Effector memory CD8-positive, alpha-beta T cell (primary cell): ENCODE results near the gene TIGAR.

ENCODE experiments used
- ATAC-seq: fragments of 150-1000 bp; cut with Tn5 transposase; replicated peaks from 2 replicates; pipeline ENCODE4 v1.10.0; 2021; ENCODE audit warnings: mild to moderate bottlenecking, moderate library complexity
- DNase-seq, 3 experiments: peaks; one replicate each; pipeline ENCODE4 v3.0.0; 2021
- H3K27ac Mint-ChIP-seq, 2 donors: one replicate each; pipeline ENCODE4 v1.8.0; 2022; ENCODE audit warnings: mild to moderate bottlenecking in 2 of 2, mixed read lengths in 2 of 2, moderate library complexity in 2 of 2
- H3K27me3 Mint-ChIP-seq, 2 donors: one replicate each; pipeline ENCODE4 v1.8.0; 2022; ENCODE audit warnings: mixed read lengths in 2 of 2
- H3K36me3 Mint-ChIP-seq: one replicate; pipeline ENCODE4 v1.8.0; 2022; ENCODE audit warnings: mild to moderate bottlenecking, moderate library complexity, mixed read lengths; ENCODE audit not compliant: insufficient read depth
- H3K4me1 Mint-ChIP-seq, 2 donors: one replicate each; pipeline ENCODE4 v1.8.0; 2022; ENCODE audit warnings: low read depth in 2 of 2, mixed read lengths in 2 of 2
- H3K4me3 Mint-ChIP-seq, 2 donors: one replicate each; pipeline ENCODE4 v1.8.0; 2022; ENCODE audit warnings: mild to moderate bottlenecking in 2 of 2, mixed read lengths in 2 of 2, moderate library complexity in 2 of 2
- H3K9me3 Mint-ChIP-seq, 2 donors: one replicate each; pipeline ENCODE4 v1.8.0; 2022; ENCODE audit warnings: mixed read lengths in 2 of 2
- total RNA-seq, 9 experiments: gene quantifications; one replicate each; lab custom pipeline; 2026; lab: John Stamatoyannopoulos, UW

The TIGAR gene
- total RNA-seq, result 5.4 to 17.5 (median 10.5) reads per million in 9 experiments

- Mint-ChIP-seq H3K4me3 (peak within 1 kb of the TSS; percentile 92 to 98), H3K27me3 (no peaks in the 10 kb centered on the region), H3K27ac (peak within 1 kb of the TSS; percentile 90 to 96), H3K4me1 (peaks cover 21 to 35% of the 10 kb centered on the region in 2 donors), H3K36me3 (peaks cover 33% of the 10 kb centered on the region), H3K9me3 (no peaks in the 10 kb centered on the region)
- DNase-seq (peak; percentile 87 to 91 (median 87)), ATAC-seq (peak; percentile 93)
Measured at GRCh38 chr12:4320853-4321701, at the start of gene TIGAR. TSS of gene TIGAR (plus strand) at chr12:4321213. CDS start at chr12:4321272, 59 bp downstream.

DNA sequence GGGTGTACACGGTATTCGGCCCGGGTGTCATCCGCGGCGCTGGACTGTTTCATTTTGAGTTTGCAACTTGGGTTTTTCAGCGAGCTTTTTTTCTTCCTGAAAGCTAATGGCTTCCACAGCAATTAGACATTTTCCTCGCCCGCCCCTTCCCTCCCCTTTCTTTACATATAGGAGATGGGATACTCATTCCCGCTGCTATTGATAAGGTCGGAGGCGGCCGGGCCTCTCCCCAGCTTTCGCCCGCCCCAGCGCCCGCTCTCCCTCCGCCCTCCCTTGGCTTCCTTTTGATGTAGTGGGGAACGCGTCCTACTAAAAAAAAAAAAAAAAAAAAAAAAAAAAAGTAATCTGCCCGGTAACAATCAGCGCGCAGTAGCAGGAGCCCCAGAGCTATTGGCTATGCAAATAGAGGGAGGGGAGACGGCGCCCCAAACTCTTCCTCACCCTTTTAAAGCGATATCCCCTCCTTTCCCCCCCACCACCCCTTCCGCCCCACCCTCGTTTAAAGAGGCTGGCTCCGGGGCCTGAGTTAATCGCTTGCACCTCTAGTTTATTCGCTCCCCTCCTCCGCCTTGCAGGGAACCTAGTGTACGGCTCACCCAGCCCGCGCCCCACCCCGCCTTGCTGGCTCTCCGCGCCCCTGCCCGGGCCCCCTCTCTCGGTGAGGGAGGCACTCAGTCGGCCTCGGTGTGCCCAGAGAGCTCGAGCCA, 49.1 kb upstream of the TIGAR start:
- Mint-ChIP-seq H3K9me3 (no peaks in the 10 kb centered on the region), H3K4me1 (peaks cover 36 to 42% of the 10 kb centered on the region in 2 donors), H3K27ac (peak overlapping the region; percentile 98 to 99), H3K36me3 (peaks cover 60% of the 10 kb centered on the region), H3K4me3 (peak overlapping the region; percentile 96 to 99), H3K27me3 (peaks cover 0 to 9% of the 10 kb centered on the region in 2 donors)
- ATAC-seq (peak; percentile 51), DNase-seq (peak; percentile 74 to 82 (median 74))

- H3K4me3 Mint-ChIP-seq, result peak overlapping the region; percentile 96 to 99
- H3K4me1 Mint-ChIP-seq, result peaks cover 40 to 46% of the 10 kb centered on the region in 2 donors
- peaks cover 0 to 9% of the 10 kb centered on the region in 2 donors for H3K27me3 Mint-ChIP-seq
- peak; percentile 32 for ATAC-seq
- DNase-seq, result peak; percentile 68 to 75 (median 73)
- peaks cover 68% of the 10 kb centered on the region for H3K36me3 Mint-ChIP-seq
- H3K9me3 Mint-ChIP-seq, result no peaks in the 10 kb centered on the region
- peak overlapping the region; percentile 98 to 99 for H3K27ac Mint-ChIP-seq
Measured at GRCh38 chr12:4272424-4273272, 48.4 kb upstream of the TIGAR start.

- Mint-ChIP-seq H3K27me3 (peaks cover 0 to 8% of the 10 kb centered on the region in 2 donors), H3K4me1 (peaks cover 44 to 49% of the 10 kb centered on the region in 2 donors), H3K36me3 (peaks cover 74% of the 10 kb centered on the region), H3K27ac (peak overlapping the region; percentile 98 to 99), H3K4me3 (peak overlapping the region; percentile 96 to 99), H3K9me3 (no peaks in the 10 kb centered on the region)
- ATAC-seq (no peak), DNase-seq (no peak)
Measured at GRCh38 chr12:4273273-4273651, 47.8 kb upstream of the TIGAR start.

DNA sequence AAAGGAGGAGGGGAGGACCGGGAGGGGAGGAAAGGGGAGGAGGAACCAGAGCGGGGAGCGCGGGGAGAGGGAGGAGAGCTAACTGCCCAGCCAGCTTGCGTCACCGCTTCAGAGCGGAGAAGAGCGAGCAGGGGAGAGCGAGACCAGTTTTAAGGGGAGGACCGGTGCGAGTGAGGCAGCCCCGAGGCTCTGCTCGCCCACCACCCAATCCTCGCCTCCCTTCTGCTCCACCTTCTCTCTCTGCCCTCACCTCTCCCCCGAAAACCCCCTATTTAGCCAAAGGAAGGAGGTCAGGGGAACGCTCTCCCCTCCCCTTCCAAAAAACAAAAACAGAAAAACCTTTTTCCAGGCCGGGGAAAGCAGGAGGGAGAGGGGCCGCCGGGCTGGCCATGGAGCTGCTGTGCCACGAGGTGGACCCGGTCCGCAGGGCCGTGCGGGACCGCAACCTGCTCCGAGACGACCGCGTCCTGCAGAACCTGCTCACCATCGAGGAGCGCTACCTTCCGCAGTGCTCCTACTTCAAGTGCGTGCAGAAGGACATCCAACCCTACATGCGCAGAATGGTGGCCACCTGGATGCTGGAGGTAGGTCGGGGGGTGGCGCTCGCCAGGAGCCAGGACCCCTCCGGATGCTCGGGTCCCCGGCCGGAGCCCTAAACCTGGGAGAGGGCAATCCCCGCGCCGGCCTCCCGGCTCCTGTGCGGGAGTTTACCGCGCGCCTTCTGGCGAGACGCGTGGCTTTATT, 47.2 kb upstream of the TIGAR start, which contains the start of gene CCND2:
TSS of gene CCND2 (plus strand) at position 111 of the 744 bp plus-strand sequence. CDS start at position 390, 279 bp downstream.
- H3K36me3 Mint-ChIP-seq, result peaks cover 76% of the 10 kb centered on the region
- DNase-seq, result peak; percentile 50 to 58 (median 55)
- H3K4me3 Mint-ChIP-seq, result peak within 1 kb of the TSS; percentile 96 to 99
- peaks cover 0 to 2% of the 10 kb centered on the region in 2 donors for H3K27me3 Mint-ChIP-seq
- H3K27ac Mint-ChIP-seq, result peak within 1 kb of the TSS; percentile 98 to 99
- H3K9me3 Mint-ChIP-seq, result no peaks in the 10 kb centered on the region
- peaks cover 41 to 49% of the 10 kb centered on the region in 2 donors for H3K4me1 Mint-ChIP-seq
- ATAC-seq, result peak; percentile 16

DNA sequence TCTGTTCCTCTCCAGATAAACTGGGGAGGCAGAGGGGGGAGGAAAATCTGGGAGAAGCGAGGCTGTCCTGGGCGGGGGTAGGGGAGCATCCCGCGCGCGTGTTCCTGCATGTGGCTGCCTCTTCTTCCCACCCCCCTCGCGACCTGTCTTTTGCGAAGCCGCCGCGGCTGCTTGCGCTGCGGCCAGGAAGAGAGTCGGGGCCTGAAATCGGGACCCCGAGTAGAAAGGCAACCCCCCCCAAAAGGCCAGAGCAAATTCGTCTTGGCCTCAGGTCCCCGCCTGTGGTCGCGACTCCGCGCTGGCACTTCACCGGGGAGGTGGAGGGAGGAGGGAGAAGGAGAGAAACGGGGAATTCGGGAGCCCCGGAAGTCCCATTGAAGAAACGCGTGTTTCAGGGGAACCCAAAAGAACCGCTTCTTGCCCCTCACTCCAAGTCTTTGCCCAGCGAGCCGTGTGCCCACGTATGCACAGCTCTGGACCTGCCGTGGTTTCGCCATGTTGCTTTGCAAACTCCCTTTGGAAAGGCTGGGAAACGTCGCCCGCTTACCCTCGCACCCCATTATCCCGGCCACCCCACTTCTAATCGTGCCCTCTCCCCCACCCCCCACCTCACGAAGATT, 46.5 kb upstream of the TIGAR start:
- peaks cover 45 to 52% of the 10 kb centered on the region in 2 donors for H3K4me1 Mint-ChIP-seq
- no peaks in the 10 kb centered on the region for H3K9me3 Mint-ChIP-seq
- no peak for ATAC-seq
- peaks cover 76% of the 10 kb centered on the region for H3K36me3 Mint-ChIP-seq
- no peaks in the 10 kb centered on the region for H3K27me3 Mint-ChIP-seq
- DNase-seq, result no peak
- H3K27ac Mint-ChIP-seq, result peak overlapping the region; percentile 98 to 99
- H3K4me3 Mint-ChIP-seq, result peak overlapping the region; percentile 96 to 99

- ATAC-seq, result no peak
- Mint-ChIP-seq H3K27ac (peak overlapping the region; percentile 98 to 99), H3K27me3 (no peaks in the 10 kb centered on the region), H3K9me3 (no peaks in the 10 kb centered on the region), H3K4me3 (peak overlapping the region; percentile 96 to 99), H3K36me3 (peaks cover 78% of the 10 kb centered on the region), H3K4me1 (peaks cover 43 to 53% of the 10 kb centered on the region in 2 donors)
- no peak for DNase-seq
Measured at GRCh38 chr12:4275016-4275869, 45.8 kb upstream of the TIGAR start.

DNA sequence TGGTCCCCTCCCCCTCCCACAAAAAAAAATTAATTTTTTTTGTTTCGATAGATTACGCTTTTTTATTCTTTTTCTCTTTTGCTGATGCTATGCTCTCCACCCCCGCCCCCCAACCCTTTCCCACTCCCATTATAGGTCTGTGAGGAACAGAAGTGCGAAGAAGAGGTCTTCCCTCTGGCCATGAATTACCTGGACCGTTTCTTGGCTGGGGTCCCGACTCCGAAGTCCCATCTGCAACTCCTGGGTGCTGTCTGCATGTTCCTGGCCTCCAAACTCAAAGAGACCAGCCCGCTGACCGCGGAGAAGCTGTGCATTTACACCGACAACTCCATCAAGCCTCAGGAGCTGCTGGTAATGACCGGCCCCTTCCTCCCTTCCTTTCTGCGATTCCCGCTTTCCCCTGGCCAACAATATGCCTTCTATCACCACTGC, 45.1 kb upstream of the TIGAR start:
- Mint-ChIP-seq H3K27me3 (no peaks in the 10 kb centered on the region), H3K4me3 (peak overlapping the region; percentile 96 to 99), H3K27ac (peak overlapping the region; percentile 98 to 99), H3K36me3 (peaks cover 80% of the 10 kb centered on the region), H3K4me1 (peaks cover 46 to 56% of the 10 kb centered on the region in 2 donors), H3K9me3 (no peaks in the 10 kb centered on the region)
- ATAC-seq (no peak), DNase-seq (no peak)

- peak; percentile 31 for ATAC-seq
- H3K27me3 Mint-ChIP-seq, result no peaks in the 10 kb centered on the region
- peak overlapping the region; percentile 96 to 99 for H3K4me3 Mint-ChIP-seq
- H3K4me1 Mint-ChIP-seq, result peaks cover 48 to 57% of the 10 kb centered on the region in 2 donors
- H3K9me3 Mint-ChIP-seq, result no peaks in the 10 kb centered on the region
- peak; percentile 84 to 87 (median 86) for DNase-seq
- peak overlapping the region; percentile 94 to 98 for H3K27ac Mint-ChIP-seq
- peaks cover 81% of the 10 kb centered on the region for H3K36me3 Mint-ChIP-seq
Measured at GRCh38 chr12:4276524-4277204, 44.3 kb upstream of the TIGAR start.

- no peak for ATAC-seq
- Mint-ChIP-seq H3K27ac (peak overlapping the region; percentile 67 to 94), H3K4me3 (peak overlapping the region; percentile 96 to 99), H3K9me3 (no peaks in the 10 kb centered on the region), H3K36me3 (peaks cover 82% of the 10 kb centered on the region), H3K4me1 (peaks cover 50 to 59% of the 10 kb centered on the region in 2 donors), H3K27me3 (no peaks in the 10 kb centered on the region)
- DNase-seq, result no peak
Measured at GRCh38 chr12:4277205-4277543, 43.8 kb upstream of the TIGAR start.

- DNase-seq (no peak), ATAC-seq (no peak)
- no peaks in the 10 kb centered on the region for H3K27me3 Mint-ChIP-seq
- peaks cover 82% of the 10 kb centered on the region for H3K36me3 Mint-ChIP-seq
- H3K4me3 Mint-ChIP-seq, result peak overlapping the region in 1 of 2 donors; percentile 1
- H3K27ac Mint-ChIP-seq, result peak overlapping the region in 1 of 2 donors; percentile 76
- H3K4me1 Mint-ChIP-seq, result peaks cover 52 to 62% of the 10 kb centered on the region in 2 donors
- no peaks in the 10 kb centered on the region for H3K9me3 Mint-ChIP-seq
Measured at GRCh38 chr12:4277857-4278256, 43.2 kb upstream of the TIGAR start.
